OCI-M1 (cell line): ENCODE data around the gene CALML4.
"Not testable (repeated sequence)": the region's sequence is repeated elsewhere in the genome, so short reads cannot be mapped to it uniquely, and the experiment has no call there.

Experiments used
- DNase-seq: peaks from one replicate; lab custom pipeline; 2025; lab: John Stamatoyannopoulos, UW

Gene CALML4

GRCh38 chr15:68204776-68205557 lies at the start of gene CALML4:
Gene CALML4, minus strand, starts transcription at chr15:68205332. Its CDS starts 85 bp downstream, at chr15:68205247.
- DNase-seq: no peak

- peak; percentile 87 for DNase-seq
Observed at GRCh38 chr15:68252925-68253534, 47.9 kb upstream of the CALML4 start.

GRCh38 chr15:68249058-68249713 lies 44.1 kb upstream of the CALML4 start:
- peak; percentile 11 for DNase-seq

GRCh38 chr15:68244235-68244634 lies 39.1 kb upstream of the CALML4 start:
- no peak for DNase-seq

- no peak for DNase-seq
Observed at GRCh38 chr15:68241088-68241935, 36.2 kb upstream of the CALML4 start.

- DNase-seq: no peak
Observed at GRCh38 chr15:68239025-68239424, 33.9 kb upstream of the CALML4 start.

- no peak for DNase-seq
Observed at GRCh38 chr15:68235022-68235421, 29.9 kb upstream of the CALML4 start.

- DNase-seq: not testable (repeated sequence)
Observed at GRCh38 chr15:68234520-68234919, 29.4 kb upstream of the CALML4 start.

- DNase-seq: no peak
Observed at GRCh38 chr15:68234060-68234459, 28.9 kb upstream of the CALML4 start.

- DNase-seq: no peak
Observed at GRCh38 chr15:68232937-68233336, 27.8 kb upstream of the CALML4 start.

- DNase-seq: no peak
Observed at GRCh38 chr15:68232449-68232848, 27.3 kb upstream of the CALML4 start.

GRCh38 chr15:68231102-68231818 lies 26.1 kb upstream of the CALML4 start:
- DNase-seq: no peak

- peak; percentile 60 for DNase-seq
Observed at GRCh38 chr15:68230157-68231100, 25.3 kb upstream of the CALML4 start.

GRCh38 chr15:68229386-68230156 lies 24.4 kb upstream of the CALML4 start, which contains the start of gene CLN6:
Gene CLN6, minus strand, starts transcription at chr15:68229728. Its CDS starts 144 bp downstream, at chr15:68229584.
- peak; percentile 89 for DNase-seq

- no peak for DNase-seq
Observed at GRCh38 chr15:68228971-68229385, 23.8 kb upstream of the CALML4 start.

- DNase-seq: peak; percentile 48
Observed at GRCh38 chr15:68228143-68228970, 23.2 kb upstream of the CALML4 start.

- no peak for DNase-seq
Observed at GRCh38 chr15:68227643-68228142, 22.6 kb upstream of the CALML4 start.

- DNase-seq: not testable (repeated sequence)
Observed at GRCh38 chr15:68225442-68225841, 20.3 kb upstream of the CALML4 start.
